Measurements from ENCODE around the gene CEP63.

Gene CEP63

GRCh38 chr3:134516905-134517304 lies 31.0 kb downstream of the CEP63 start:
- H3K4me3 ChIP-seq (ENCODE audit: severe bottlenecking) = no peak overlapping the region
- H3K9me3 ChIP-seq (ENCODE audit: severe bottlenecking) = no peaks in the 10 kb centered on the region
- TF ChIP-seq, protein P1, sequence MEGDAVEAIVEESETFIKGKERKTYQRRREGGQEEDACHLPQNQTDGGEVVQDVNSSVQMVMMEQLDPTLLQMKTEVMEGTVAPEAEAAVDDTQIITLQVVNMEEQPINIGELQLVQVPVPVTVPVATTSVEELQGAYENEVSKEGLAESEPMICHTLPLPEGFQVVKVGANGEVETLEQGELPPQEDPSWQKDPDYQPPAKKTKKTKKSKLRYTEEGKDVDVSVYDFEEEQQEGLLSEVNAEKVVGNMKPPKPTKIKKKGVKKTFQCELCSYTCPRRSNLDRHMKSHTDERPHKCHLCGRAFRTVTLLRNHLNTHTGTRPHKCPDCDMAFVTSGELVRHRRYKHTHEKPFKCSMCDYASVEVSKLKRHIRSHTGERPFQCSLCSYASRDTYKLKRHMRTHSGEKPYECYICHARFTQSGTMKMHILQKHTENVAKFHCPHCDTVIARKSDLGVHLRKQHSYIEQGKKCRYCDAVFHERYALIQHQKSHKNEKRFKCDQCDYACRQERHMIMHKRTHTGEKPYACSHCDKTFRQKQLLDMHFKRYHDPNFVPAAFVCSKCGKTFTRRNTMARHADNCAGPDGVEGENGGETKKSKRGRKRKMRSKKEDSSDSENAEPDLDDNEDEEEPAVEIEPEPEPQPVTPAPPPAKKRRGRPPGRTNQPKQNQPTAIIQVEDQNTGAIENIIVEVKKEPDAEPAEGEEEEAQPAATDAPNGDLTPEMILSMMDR (IDR thresholded peaks at IDR 0.05; ENCODE audit: poor library complexity, severe bottlenecking) = no peak
- no peaks in the 10 kb centered on the region; the same call in 1 of the 2 replicates for H3K36me3 ChIP-seq (ENCODE audit: low read depth)
- no peaks in the 10 kb centered on the region for H3K27me3 ChIP-seq (ENCODE audit: insufficient read depth, poor library complexity, severe bottlenecking)
- ATAC-seq (ENCODE audit: low read depth) (no peak), DNase-seq (ENCODE audit: low spot score) (no peak)
- peaks cover 6% of the 10 kb centered on the region for H3K4me1 ChIP-seq (ENCODE audit: insufficient read depth, poor library complexity, severe bottlenecking)
- H3K27ac ChIP-seq (ENCODE audit: poor library complexity, severe bottlenecking) = no peak overlapping the region

DNA sequence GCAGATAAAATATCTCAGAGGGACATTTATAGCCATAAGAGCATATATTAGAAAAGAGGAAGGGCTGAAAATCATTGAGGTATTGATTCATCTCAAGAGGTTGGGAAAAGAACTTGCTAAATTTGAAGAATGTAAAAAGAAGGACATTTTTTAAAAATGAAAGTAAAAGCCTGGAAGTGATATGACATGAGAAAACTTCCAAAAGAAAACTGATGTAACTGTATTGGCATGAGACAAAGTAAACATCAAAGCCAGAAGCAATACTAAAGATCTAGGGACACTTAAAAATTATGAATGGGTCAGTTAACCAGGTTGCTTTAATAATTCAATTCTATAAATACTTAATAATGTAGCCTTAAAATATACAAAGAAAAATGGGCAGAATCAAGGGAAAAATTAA lies 31.9 kb downstream of the CEP63 start:
- no peak for ATAC-seq (ENCODE audit: low read depth)
- Histone ChIP-seq H3K27ac (ENCODE audit: poor library complexity, severe bottlenecking) (no peak overlapping the region), H3K27me3 (ENCODE audit: insufficient read depth, poor library complexity, severe bottlenecking) (no peaks in the 10 kb centered on the region), H3K36me3 (ENCODE audit: low read depth) (no peaks in the 10 kb centered on the region; the same call in 1 of the 2 replicates), H3K4me1 (ENCODE audit: insufficient read depth, poor library complexity, severe bottlenecking) (peaks cover 6% of the 10 kb centered on the region), H3K4me3 (ENCODE audit: severe bottlenecking) (no peak overlapping the region), H3K9me3 (ENCODE audit: severe bottlenecking) (peaks cover 2% of the 10 kb centered on the region)
- no peak for DNase-seq (ENCODE audit: low spot score)
- TF ChIP-seq, protein P1 (IDR thresholded peaks at IDR 0.05; ENCODE audit: poor library complexity, severe bottlenecking) = no peak

DNA sequence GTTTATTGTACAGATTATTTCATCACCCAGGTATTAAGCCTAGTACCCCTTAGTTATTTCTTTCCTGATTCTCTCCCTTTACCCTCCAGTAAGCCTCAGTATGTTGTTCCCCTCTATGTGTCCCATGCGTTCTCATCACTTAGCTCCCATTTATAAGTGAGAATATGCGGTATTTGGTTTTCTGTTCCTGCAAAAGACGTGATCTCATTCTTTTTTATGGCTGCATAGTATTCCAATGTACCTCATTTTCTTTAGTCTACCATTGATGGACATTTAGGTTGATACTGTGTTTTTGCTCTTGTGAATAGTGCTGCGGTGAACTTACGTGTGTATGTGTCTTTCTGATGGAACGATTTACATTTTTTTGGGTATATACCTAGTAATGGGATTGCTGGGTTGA lies 36.7 kb downstream of the CEP63 start:
- H3K36me3 ChIP-seq (ENCODE audit: low read depth) = no peaks in the 10 kb centered on the region; the same call in 1 of the 2 replicates
- H3K4me1 ChIP-seq (ENCODE audit: insufficient read depth, poor library complexity, severe bottlenecking) = peaks cover 5% of the 10 kb centered on the region
- no peak for DNase-seq (ENCODE audit: low spot score)
- TF ChIP-seq, protein P1 (IDR thresholded peaks at IDR 0.05; ENCODE audit: poor library complexity, severe bottlenecking) = no peak
- H3K27me3 ChIP-seq (ENCODE audit: insufficient read depth, poor library complexity, severe bottlenecking) = no peaks in the 10 kb centered on the region
- no peak for ATAC-seq (ENCODE audit: low read depth)
- no peak overlapping the region for H3K27ac ChIP-seq (ENCODE audit: poor library complexity, severe bottlenecking)
- H3K9me3 ChIP-seq (ENCODE audit: severe bottlenecking) = peaks cover 3% of the 10 kb centered on the region
- no peak overlapping the region for H3K4me3 ChIP-seq (ENCODE audit: severe bottlenecking)

DNA sequence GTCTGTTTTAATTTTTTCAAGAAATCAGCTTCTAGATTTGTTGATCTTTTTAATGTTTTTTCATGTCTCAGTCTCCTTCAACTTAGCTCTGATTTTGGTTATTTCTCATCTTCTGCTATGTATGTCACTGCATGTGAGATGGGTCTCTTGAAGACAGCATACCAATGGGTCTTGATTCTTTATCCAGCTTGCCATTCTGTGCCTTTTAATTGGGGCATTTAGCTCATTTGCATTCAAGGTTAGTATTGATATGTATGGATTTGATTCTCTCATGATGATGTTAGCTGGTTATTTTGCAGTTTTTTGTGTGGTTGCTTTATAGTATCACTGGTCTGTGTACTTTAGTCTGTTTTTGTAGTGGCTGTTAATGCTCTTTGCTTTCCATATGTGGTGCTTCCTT lies 39.4 kb downstream of the CEP63 start:
- H3K27me3 ChIP-seq (ENCODE audit: insufficient read depth, poor library complexity, severe bottlenecking) = no peaks in the 10 kb centered on the region
- TF ChIP-seq, protein P1 (IDR thresholded peaks at IDR 0.05; ENCODE audit: poor library complexity, severe bottlenecking) = no peak
- H3K4me1 ChIP-seq (ENCODE audit: insufficient read depth, poor library complexity, severe bottlenecking) = no peaks in the 10 kb centered on the region
- no peaks in the 10 kb centered on the region; the same call in 1 of the 2 replicates for H3K36me3 ChIP-seq (ENCODE audit: low read depth)
- no peak overlapping the region for H3K4me3 ChIP-seq (ENCODE audit: severe bottlenecking)
- H3K9me3 ChIP-seq (ENCODE audit: severe bottlenecking) = peaks cover 3% of the 10 kb centered on the region
- DNase-seq (ENCODE audit: low spot score) (no peak), ATAC-seq (ENCODE audit: low read depth) (no peak)
- H3K27ac ChIP-seq (ENCODE audit: poor library complexity, severe bottlenecking) = no peak overlapping the region

- H3K9me3 ChIP-seq (ENCODE audit: severe bottlenecking) = peaks cover 3% of the 10 kb centered on the region
- H3K27ac ChIP-seq (ENCODE audit: poor library complexity, severe bottlenecking) = no peak overlapping the region
- ATAC-seq (ENCODE audit: low read depth) (no peak), DNase-seq (ENCODE audit: low spot score) (no peak)
- no peaks in the 10 kb centered on the region for H3K4me1 ChIP-seq (ENCODE audit: insufficient read depth, poor library complexity, severe bottlenecking)
- H3K36me3 ChIP-seq (ENCODE audit: low read depth) = no peaks in the 10 kb centered on the region; the same call in 1 of the 2 replicates
- TF ChIP-seq, protein P1 (IDR thresholded peaks at IDR 0.05; ENCODE audit: poor library complexity, severe bottlenecking) = no peak
- no peak overlapping the region for H3K4me3 ChIP-seq (ENCODE audit: severe bottlenecking)
- H3K27me3 ChIP-seq (ENCODE audit: insufficient read depth, poor library complexity, severe bottlenecking) = no peaks in the 10 kb centered on the region
Observed at GRCh38 chr3:134526319-134526718, 40.5 kb downstream of the CEP63 start.

Data from RWPE2 (cell line).